Vagina (tissue), 2 donors: ENCODE measurements around the gene CALD1. TPM values are rescaled to one million over a fixed set of nuclear protein-coding genes. Genes with fewer than 3 reads are reported as not detected.

ENCODE experiments used
- DNase-seq, 2 donors: peaks; one replicate each; pipeline ENCODE4 v3.0.0-alpha.2; 2017; ENCODE audit errors: extremely low spot score in 2 of 2
- H3K27ac ChIP-seq: fragments of 200-600 bp; sonication (generic); one replicate; pipeline ENCODE4 v1.5.1; 2019
- H3K27me3 ChIP-seq: fragments of 200-600 bp; sonication (generic); one replicate; pipeline ENCODE4 v1.5.1; 2019
- H3K36me3 ChIP-seq, 2 donors: fragments of 200-600 bp; sonication (generic); one replicate each; pipeline ENCODE4 v1.5.1; 2017 to 2019
- H3K4me1 ChIP-seq: fragments of 200-600 bp; sonication (generic); one replicate; pipeline ENCODE4 v1.5.1; 2019
- H3K4me3 ChIP-seq, 2 donors: fragments of 200-600 bp; sonication (generic); 1 replicate in 1 of 2; 2 replicates in 1 of 2; pipeline ENCODE4 v1.5.1; 2016 to 2019
- H3K9me3 ChIP-seq: fragments of 200-600 bp; sonication (generic); one replicate; pipeline ENCODE4 v1.5.1; 2019
- POLR2A ChIP-seq, 2 donors: fragments of 450-650 bp; IDR thresholded peaks; one replicate each; pipeline ENCODE4 v1.6.1; 2017; ENCODE audit warnings: antibody characterized with exemption in 2 of 2, mild to moderate bottlenecking in 2 of 2, moderate library complexity in 2 of 2
- POLR2AphosphoS5 ChIP-seq, 2 donors: sonication (generic); formaldehyde crosslinking; IDR thresholded peaks; one replicate each; pipeline ENCODE4 v1.9.0; 2017; ENCODE audit warnings: antibody characterized with exemption in 2 of 2, mild to moderate bottlenecking in 2 of 2, low read depth in 1 of 2; ENCODE audit not compliant: insufficient read depth in 1 of 2
- intact Hi-C: fragments of 100-400 bp; cut with DNase I; formaldehyde crosslinking; loops from one replicate; pipeline ENCODE4 v1.15.1; 2023
- total RNA-seq: library from RNA; depleted of rRNA; stranded (reverse); fragments of >200 nt; gene quantifications from one replicate; pipeline ENCODE4 v1.2.3, GENCODE V29; 2016
- TF ChIP-seq, protein P1 (sequence below), 3 experiments: fragments of 450-650 bp in 2 of 3; fragments of 200-600 bp in 1 of 3; sonication (generic) in 1 of 3; IDR thresholded peaks; one replicate each; pipeline ENCODE4 v1.5.1; 2017 to 2019; ENCODE audit warnings: antibody characterized with exemption in 3 of 3, mild to moderate bottlenecking in 2 of 3, moderate library complexity in 2 of 3

CALD1 gene
- total RNA-seq, 1 donor from 2014 or later: 343 TPM

DNA sequence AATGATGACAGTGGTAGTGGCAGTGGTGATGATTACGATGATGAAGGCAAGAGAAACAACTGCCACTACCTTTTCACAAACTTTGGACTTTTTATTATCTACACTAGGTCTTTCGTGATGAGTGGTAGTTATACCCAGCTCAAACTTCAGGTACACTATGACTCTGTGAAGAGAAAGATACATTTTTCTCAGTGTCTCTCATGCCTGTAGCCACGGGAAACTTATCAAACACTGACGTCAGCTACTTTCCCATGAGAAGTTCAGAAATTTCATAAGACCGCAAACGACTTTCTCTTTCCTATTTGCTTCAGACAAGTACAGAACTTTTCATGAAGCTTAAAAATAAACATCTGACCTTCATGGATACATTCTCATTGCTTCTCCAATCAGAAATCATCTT is 57.0 kb downstream of the CALD1 start:
- Histone ChIP-seq H3K36me3 (no peaks in the 10 kb centered on the region), H3K27me3 (no peaks in the 10 kb centered on the region), H3K27ac (peak overlapping the region; percentile 59), H3K9me3 (no peaks in the 10 kb centered on the region), H3K4me1 (peaks cover 11% of the 10 kb centered on the region), H3K4me3 (no peak overlapping the region)
- intact Hi-C loops: no loop called here
- peak in 1 of 2 donors; percentile 37 for TF ChIP-seq POLR2AphosphoS5 (IDR thresholded peaks at IDR 0.05; ENCODE audit: insufficient read depth in 1 of 2, low read depth in 1 of 2)
- no peak for TF ChIP-seq POLR2A (IDR thresholded peaks at IDR 0.05)
- no peak for DNase-seq

DNA sequence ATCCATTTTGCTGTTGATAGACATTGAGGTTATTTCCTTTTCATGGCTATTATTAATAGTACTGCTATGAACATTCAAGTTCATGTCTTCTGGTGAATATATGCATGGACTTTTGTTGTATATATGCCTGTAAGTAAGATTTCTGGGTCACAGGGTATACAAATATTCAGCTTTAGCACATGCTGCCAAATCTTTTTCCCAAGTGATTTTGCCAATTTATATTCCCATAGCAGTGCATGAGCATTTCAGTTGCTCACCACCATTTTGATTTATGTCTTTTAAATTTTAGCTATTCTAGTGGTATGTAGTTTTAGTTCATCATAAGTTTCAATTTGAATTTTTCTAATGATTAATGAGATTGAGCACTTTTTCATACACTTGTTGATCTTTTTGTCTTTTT is 59.9 kb downstream of the CALD1 start:
- no peak for DNase-seq
- no peaks in the 10 kb centered on the region for H3K9me3 ChIP-seq
- H3K4me3 ChIP-seq: no peak overlapping the region
- intact Hi-C loops: no loop called here
- peaks cover 0 to 2% of the 10 kb centered on the region in 2 donors for H3K36me3 ChIP-seq
- H3K27ac ChIP-seq: no peak overlapping the region
- TF ChIP-seq POLR2AphosphoS5 (IDR thresholded peaks at IDR 0.05; ENCODE audit: insufficient read depth in 1 of 2, low read depth in 1 of 2) (no peak), POLR2A (IDR thresholded peaks at IDR 0.05) (no peak)
- TF ChIP-seq, protein P1, sequence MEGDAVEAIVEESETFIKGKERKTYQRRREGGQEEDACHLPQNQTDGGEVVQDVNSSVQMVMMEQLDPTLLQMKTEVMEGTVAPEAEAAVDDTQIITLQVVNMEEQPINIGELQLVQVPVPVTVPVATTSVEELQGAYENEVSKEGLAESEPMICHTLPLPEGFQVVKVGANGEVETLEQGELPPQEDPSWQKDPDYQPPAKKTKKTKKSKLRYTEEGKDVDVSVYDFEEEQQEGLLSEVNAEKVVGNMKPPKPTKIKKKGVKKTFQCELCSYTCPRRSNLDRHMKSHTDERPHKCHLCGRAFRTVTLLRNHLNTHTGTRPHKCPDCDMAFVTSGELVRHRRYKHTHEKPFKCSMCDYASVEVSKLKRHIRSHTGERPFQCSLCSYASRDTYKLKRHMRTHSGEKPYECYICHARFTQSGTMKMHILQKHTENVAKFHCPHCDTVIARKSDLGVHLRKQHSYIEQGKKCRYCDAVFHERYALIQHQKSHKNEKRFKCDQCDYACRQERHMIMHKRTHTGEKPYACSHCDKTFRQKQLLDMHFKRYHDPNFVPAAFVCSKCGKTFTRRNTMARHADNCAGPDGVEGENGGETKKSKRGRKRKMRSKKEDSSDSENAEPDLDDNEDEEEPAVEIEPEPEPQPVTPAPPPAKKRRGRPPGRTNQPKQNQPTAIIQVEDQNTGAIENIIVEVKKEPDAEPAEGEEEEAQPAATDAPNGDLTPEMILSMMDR (IDR thresholded peaks at IDR 0.05): no peak
- H3K4me1 ChIP-seq: peaks cover 32% of the 10 kb centered on the region
- no peaks in the 10 kb centered on the region for H3K27me3 ChIP-seq

DNA sequence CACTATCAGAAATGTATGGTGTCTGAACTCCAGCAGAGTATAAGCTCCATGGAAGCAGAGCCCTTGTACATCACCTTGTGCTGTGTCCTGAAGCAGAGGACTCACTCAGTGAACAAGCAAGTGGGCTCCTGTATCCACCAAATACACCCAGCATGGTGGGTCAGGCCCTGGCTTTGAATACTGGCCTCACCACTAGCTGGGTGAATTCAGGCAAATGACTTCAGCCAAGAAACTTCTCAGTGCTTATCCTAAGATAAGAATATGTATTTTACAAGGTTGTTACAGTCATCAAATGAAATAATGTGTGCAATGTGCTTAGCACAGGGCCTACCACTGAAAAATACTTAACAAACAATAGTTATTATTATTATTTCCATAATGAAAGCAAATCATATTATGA is 62.6 kb downstream of the CALD1 start:
- DNase-seq: no peak
- H3K27ac ChIP-seq: peak overlapping the region; percentile 2
- no peak overlapping the region for H3K4me3 ChIP-seq
- TF ChIP-seq POLR2A (IDR thresholded peaks at IDR 0.05) (no peak), POLR2AphosphoS5 (IDR thresholded peaks at IDR 0.05; ENCODE audit: insufficient read depth in 1 of 2, low read depth in 1 of 2) (no peak)
- TF ChIP-seq, protein P1 (IDR thresholded peaks at IDR 0.05): no peak
- intact Hi-C loops: no loop called here
- H3K36me3 ChIP-seq: peaks cover 0 to 7% of the 10 kb centered on the region in 2 donors
- no peaks in the 10 kb centered on the region for H3K27me3 ChIP-seq
- H3K9me3 ChIP-seq: no peaks in the 10 kb centered on the region
- H3K4me1 ChIP-seq: peaks cover 37% of the 10 kb centered on the region

DNA sequence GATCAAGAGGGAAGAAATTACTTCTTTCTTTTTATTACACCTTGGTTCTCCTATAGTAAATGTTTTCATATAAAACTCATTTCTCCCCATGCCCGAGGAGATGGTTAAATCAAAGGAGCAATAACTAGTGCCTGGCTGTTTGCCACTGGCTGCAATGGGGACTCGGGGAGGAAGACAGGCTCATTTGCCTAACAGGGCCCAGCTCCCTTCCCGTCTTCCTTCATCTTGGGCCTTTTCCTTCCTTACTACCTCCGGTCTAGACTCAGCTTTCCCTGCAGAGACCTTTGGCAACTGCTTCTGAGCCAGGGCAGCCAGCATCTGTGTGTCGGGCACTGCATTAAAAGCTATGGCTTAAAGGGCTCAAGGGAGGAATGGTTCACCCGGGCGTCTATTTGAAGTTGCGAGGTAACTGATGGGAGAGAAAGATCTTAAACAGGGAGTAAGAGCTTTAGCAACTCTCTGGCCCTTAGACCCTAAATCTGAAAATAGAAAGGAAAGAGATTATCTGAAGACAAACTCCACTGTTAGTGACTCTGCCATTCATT is 63.5 kb downstream of the CALD1 start:
- H3K9me3 ChIP-seq: no peaks in the 10 kb centered on the region
- peaks cover 0 to 7% of the 10 kb centered on the region in 2 donors for H3K36me3 ChIP-seq
- DNase-seq: no peak
- no peak overlapping the region for H3K27ac ChIP-seq
- no peaks in the 10 kb centered on the region for H3K27me3 ChIP-seq
- TF ChIP-seq POLR2AphosphoS5 (IDR thresholded peaks at IDR 0.05; ENCODE audit: insufficient read depth in 1 of 2, low read depth in 1 of 2): no peak
- no peak overlapping the region for H3K4me3 ChIP-seq
- intact Hi-C loops: no loop called here
- H3K4me1 ChIP-seq: peaks cover 37% of the 10 kb centered on the region

DNA sequence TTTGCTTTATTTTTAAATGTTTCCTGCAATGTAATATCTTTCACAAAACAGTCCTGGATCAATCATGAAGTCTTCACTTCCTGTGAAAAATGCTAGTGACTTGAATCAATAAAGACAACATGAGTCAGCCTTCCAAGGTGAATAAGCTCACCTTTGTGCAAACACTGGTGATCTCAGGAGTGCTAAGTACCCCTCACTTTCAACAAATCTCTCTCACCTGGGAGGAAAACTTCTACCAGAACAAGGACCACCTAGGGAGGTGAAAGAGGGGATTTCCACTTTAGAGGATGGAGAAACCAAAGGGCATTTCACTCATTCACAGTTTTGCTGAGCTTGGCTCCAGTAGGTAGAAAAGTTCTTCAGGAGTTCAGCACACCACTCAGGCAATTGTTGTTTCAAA is 64.8 kb downstream of the CALD1 start:
- TF ChIP-seq POLR2AphosphoS5 (IDR thresholded peaks at IDR 0.05; ENCODE audit: insufficient read depth in 1 of 2, low read depth in 1 of 2) (no peak), POLR2A (IDR thresholded peaks at IDR 0.05) (no peak)
- TF ChIP-seq, protein P1 (IDR thresholded peaks at IDR 0.05): no peak
- intact Hi-C loops: no loop called here
- Histone ChIP-seq H3K27me3 (no peaks in the 10 kb centered on the region), H3K4me3 (no peak overlapping the region), H3K4me1 (peaks cover 37% of the 10 kb centered on the region), H3K36me3 (peaks cover 0 to 7% of the 10 kb centered on the region in 2 donors), H3K9me3 (no peaks in the 10 kb centered on the region), H3K27ac (no peak overlapping the region)
- no peak for DNase-seq

DNA sequence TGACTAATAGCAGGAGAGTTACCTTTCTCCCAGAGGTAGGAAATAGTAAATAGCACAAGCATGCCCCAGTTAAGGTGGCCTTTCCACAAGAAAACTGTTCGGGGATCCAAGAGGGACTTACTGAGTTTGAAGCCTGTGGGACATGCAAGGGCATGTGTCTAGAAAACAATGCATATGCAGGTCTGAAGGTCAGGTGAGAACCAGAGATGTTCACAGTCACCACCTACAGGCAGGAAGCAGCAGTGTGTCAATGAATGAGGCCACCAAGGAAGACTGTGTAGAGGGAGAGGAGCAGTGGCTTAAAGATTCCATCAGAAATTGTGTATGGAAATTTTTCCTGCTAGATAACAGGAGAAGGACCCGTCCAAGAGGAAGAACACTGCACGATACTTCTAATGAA is 66.0 kb downstream of the CALD1 start:
- Histone ChIP-seq H3K4me1 (peaks cover 37% of the 10 kb centered on the region), H3K27me3 (no peaks in the 10 kb centered on the region), H3K36me3 (peaks cover 0 to 7% of the 10 kb centered on the region in 2 donors), H3K9me3 (no peaks in the 10 kb centered on the region), H3K4me3 (no peak overlapping the region), H3K27ac (no peak overlapping the region)
- no peak for DNase-seq
- TF ChIP-seq POLR2AphosphoS5 (IDR thresholded peaks at IDR 0.05; ENCODE audit: insufficient read depth in 1 of 2, low read depth in 1 of 2): no peak
- TF ChIP-seq, protein P1 (IDR thresholded peaks at IDR 0.05): peak in 1 of 3 experiments; percentile 14
- intact Hi-C loops: no loop called here
